CD4-positive, alpha-beta T cell treated with Interferon alpha-2 for 1 hour (primary cell): ENCODE measurements around the gene ARFGAP2.

ENCODE experiments used
- DNase-seq, 2 donors: peaks; one replicate each; pipeline ENCODE4 v3.0.0-alpha.2; 2020 to 2022

ARFGAP2 gene

GRCh38 chr11:47147250-47147649 lies 29.4 kb downstream of the ARFGAP2 start:
- DNase-seq: no peak

- no peak for DNase-seq
Measured at GRCh38 chr11:47144541-47144940, 32.1 kb downstream of the ARFGAP2 start.

- DNase-seq: no peak
Measured at GRCh38 chr11:47143322-47143721, 33.4 kb downstream of the ARFGAP2 start.

- DNase-seq: no peak
Measured at GRCh38 chr11:47139878-47140277, 36.8 kb downstream of the ARFGAP2 start.

DNA sequence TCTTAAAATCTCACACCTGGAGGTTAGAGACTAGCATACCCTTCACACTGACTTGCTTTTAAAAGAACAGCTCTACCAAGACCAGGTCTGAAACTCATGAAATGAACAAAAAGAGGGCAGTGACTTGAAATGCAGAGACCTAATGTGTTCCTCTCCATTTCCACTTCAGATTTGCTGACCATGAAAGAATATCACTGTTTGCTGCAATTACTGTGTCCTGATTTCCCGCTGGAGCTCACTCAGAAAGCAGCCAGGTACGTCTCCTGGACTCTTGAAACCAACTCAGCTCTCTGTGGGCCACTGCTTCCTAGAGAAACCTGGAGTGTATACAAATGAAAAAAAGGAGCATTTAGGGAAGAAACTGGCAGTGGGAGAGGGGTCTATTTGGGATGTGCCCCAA lies 39.2 kb downstream of the ARFGAP2 start:
- no peak for DNase-seq

- no peak for DNase-seq
Measured at GRCh38 chr11:47136921-47137320, 39.8 kb downstream of the ARFGAP2 start.

GRCh38 chr11:47136327-47136726 lies 40.4 kb downstream of the ARFGAP2 start:
- DNase-seq: no peak

DNA sequence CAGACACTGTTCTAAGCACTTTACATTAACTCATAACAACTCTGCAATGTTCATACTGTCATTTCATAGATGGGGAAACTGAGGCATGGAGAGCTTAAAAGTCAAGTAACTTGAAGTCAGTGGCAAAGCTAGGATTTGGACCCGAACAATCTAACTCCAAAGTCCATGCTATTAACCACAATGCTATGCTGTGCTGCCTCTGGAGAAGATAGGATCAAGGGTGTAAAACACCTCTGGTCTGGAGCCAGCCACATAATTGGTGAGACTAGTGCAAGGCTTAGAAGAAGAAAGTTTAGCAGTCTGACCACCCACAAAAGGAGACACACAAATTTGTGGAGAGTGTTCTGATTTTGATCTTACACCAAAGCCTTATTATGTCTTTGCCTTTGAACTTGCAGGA lies 43.7 kb downstream of the ARFGAP2 start:
- no peak for DNase-seq

- no peak for DNase-seq
Measured at GRCh38 chr11:47132490-47132889, 44.2 kb downstream of the ARFGAP2 start.

DNA sequence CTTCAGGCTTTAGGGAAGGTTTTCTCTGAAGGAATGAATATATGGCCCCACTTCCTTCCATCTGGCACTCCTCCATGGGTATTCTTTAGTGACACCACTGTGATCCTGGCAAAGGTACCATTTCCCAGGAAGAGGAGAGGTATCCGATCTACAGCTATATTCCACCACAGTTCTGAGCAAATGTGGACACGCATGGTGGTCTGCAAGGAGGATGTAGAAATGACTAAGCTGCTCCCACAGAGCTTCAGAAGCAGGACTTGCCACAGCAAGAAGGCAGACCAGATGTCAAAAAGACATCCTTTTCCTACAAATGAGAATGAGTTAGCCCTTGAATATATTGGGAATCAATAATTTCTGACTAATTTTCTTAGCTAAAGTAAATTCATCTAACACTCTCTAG lies 45.5 kb downstream of the ARFGAP2 start:
- DNase-seq: no peak

DNA sequence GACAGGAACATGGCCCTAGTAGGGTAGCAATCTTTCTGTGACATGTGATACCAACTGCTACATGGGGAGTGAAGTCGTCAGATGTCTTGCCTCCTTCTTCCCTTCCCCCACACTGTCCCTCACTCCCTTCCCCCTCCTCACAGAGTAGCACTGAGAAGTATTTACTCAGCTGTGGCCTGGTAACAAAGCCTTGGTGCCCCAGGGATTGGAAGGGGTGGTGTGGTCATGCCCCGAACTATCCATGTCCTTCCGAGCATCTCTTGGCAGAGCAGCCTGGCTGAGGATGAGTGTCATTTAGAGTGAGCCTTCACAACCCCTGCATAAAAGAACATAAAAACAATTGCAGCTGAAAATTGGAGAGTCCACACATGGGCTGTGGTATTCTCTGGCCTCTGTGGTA lies 46.1 kb downstream of the ARFGAP2 start:
- no peak for DNase-seq

GRCh38 chr11:47127213-47127612 lies 49.5 kb downstream of the ARFGAP2 start:
- DNase-seq: no peak

DNA sequence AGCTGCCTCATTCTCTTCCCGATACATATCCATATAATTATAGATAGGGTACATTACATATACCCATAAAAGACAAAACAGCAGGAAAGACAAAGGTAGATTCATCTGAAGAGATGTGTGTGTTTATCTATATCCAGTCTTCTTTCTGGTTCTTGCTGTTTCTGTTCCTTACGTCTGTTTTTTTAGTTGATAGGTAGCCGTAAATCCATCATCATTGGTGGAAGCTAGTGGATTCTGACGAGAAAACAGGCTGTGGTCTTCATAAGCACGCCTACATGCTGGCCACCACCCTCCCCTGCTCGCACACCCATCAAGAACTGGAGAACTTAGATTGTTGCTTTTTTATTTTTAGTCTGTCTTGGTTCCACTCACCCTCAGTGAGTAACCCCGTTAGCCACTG lies 51.6 kb downstream of the ARFGAP2 start:
- DNase-seq: no peak

DNA sequence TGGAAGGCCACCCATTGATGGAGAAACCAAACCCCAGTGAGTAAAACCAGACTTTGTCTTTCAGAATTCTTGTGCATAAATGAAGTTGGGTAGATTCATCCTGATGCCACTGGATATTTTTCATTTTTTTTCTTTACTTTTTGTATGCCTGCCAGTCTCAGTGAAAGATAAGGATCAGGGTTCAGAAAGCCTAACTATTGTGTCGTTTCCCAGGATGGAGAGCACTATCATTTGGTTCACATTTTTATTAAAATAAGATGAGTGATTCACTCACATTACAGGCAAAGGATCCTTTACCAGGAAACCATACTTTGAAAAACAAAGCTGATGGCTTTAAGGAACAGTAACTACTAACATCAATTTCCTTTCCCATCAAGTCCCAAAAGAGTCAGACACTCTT lies 52.0 kb downstream of the ARFGAP2 start:
- no peak for DNase-seq

- DNase-seq: no peak
Measured at GRCh38 chr11:47123094-47123493, 53.6 kb downstream of the ARFGAP2 start.

GRCh38 chr11:47121731-47122130 lies 54.9 kb downstream of the ARFGAP2 start:
- DNase-seq: no peak

GRCh38 chr11:47121056-47121455 lies 55.6 kb downstream of the ARFGAP2 start:
- no peak for DNase-seq

GRCh38 chr11:47118958-47119688 lies 57.6 kb downstream of the ARFGAP2 start:
- peak; percentile 37 to 44 for DNase-seq
